NCI-H526 (cell line): Measurements from ENCODE around the gene ISYNA1.
A peak's percentile ranks its signal among the peaks of the same experiment; 100 is the strongest.
"Not testable (repeated sequence)": the region's sequence is repeated elsewhere in the genome, so short reads cannot be mapped to it uniquely, and the experiment has no call there.

ENCODE experiments used
- DNase-seq, 2 experiments: peaks; one replicate each; lab custom pipeline; 2025; lab: John Stamatoyannopoulos, UW

Gene ISYNA1

GRCh38 chr19:18419195-18419698, 18.7 kb downstream of the ISYNA1 start, which contains the start of gene SSBP4:
SSBP4 (plus strand) TSS chr19:18419398; CDS start chr19:18419649, 251 bp downstream.
- peak in 1 of 2 experiments; percentile 84 for DNase-seq

DNA sequence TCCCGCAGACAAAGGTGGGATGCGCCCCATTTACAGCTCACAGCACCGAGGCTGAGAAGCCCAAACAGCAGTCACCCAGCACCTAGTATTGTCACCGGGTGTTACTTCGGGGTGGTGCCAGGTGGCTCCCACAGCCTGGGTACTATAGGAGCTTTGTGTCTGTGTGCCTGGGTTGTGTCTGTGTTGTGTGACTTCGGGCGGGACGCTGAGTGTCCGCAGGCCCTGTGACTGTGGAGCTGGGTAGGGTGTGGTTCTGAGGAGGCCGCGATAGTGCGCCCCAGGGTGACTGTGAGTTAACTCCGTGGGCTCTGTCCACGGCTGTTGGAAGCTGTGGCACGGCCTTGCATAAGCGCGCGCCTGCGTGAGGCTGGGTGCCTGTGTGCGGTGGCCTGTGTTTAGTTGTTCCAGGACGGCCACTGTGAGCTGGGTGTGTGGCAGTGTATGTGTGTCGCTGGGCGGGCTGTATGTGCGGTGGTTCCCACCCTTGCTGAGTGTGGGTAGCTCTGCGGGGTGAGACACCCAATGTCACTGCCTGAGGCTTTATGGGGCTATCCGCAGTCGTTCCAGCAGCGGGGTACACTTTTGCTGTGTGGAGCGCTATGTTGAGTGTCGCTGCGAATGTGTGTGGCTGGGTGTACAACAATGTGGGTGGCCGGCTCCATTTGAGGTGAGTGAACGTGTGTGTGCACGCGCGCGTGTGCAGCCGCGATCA, 19.3 kb downstream of the ISYNA1 start:
- DNase-seq, result no peak

GRCh38 chr19:18418029-18418482, 19.9 kb downstream of the ISYNA1 start:
- no peak for DNase-seq

- peak in 1 of 2 experiments; percentile 37 for DNase-seq
Observed at GRCh38 chr19:18417250-18418028, 20.5 kb downstream of the ISYNA1 start.

GRCh38 chr19:18416778-18417249, 21.1 kb downstream of the ISYNA1 start:
- DNase-seq, result peak in 1 of 2 experiments; percentile 68

- no peak for DNase-seq
Observed at GRCh38 chr19:18415178-18415867, 22.6 kb downstream of the ISYNA1 start.

DNA sequence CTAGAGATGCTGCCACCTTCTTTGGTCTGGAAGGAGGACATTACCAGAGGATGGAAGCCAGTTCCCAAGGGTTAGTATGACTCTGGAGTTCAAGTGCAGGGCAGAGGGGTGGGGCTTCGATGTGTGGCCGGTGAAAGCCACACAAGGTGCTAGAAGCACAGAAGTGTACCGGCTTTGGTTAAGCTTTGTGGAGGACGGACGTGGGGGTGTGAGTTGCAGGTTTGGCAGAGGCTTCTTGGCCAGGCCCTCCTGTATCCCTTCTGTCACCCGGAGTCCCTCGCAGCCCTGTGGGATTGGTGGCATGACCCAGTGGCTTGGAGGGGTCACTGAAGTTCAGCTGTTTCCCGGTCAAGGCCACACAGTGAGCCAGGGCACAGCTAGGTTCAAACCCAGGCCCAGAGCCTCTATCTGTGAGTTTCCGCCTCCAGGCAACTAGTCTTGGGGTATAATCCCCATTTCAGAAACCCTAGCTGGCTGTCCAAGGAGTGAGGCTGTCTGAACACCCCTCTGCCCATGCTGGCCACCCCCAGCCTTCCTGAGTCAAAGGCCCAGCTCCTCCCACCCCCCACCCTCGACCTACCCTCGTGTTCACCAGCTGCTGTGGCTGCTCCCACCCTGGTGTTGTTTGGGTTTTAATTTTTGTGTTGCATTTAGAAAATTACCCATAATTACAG, 23.3 kb downstream of the ISYNA1 start:
- DNase-seq, result no peak

GRCh38 chr19:18412610-18413239, 25.2 kb downstream of the ISYNA1 start:
- DNase-seq, result no peak

GRCh38 chr19:18408053-18408476, 29.9 kb downstream of the ISYNA1 start:
- DNase-seq, result peak in 1 of 2 experiments; percentile 39

DNA sequence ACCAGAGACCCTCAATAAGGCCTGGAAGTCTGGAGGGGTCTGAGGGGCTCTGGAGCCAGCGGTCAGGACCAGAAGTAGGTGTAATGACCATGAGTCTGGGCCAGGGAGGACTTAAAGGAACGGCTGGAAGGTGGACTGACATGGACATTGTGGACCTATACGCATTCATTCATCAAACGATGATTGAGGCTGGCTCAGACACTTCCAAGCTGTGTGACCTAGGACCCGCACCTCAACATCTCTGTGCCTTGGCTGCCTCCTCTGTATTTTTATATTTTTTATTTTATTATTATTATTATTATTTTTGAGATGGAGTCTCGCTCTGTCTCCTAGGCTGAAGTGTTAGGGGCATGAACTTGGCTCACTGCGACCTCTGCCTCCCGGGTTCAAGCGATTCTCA, 31.2 kb downstream of the ISYNA1 start:
- no peak for DNase-seq

DNA sequence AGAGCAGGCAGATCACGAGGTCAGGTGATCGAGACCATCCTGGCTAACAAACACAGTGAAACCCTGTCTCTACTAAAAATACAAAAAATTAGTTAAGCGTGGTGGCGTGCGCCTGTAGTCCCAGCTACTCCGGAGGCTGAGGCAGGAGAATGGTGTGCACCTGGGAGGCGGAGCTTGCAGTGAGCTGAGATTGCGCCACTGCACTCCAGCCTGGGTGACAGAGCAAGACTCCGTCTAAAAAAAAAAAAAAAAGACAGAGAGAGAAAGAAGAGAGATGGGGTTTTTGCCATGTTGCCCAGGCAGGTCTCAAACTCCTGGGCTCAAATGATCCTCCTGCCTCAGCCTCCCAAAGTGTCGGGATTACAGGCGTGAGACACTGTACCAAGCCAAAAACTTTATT, 32.2 kb downstream of the ISYNA1 start:
- not testable (repeated sequence) for DNase-seq

DNA sequence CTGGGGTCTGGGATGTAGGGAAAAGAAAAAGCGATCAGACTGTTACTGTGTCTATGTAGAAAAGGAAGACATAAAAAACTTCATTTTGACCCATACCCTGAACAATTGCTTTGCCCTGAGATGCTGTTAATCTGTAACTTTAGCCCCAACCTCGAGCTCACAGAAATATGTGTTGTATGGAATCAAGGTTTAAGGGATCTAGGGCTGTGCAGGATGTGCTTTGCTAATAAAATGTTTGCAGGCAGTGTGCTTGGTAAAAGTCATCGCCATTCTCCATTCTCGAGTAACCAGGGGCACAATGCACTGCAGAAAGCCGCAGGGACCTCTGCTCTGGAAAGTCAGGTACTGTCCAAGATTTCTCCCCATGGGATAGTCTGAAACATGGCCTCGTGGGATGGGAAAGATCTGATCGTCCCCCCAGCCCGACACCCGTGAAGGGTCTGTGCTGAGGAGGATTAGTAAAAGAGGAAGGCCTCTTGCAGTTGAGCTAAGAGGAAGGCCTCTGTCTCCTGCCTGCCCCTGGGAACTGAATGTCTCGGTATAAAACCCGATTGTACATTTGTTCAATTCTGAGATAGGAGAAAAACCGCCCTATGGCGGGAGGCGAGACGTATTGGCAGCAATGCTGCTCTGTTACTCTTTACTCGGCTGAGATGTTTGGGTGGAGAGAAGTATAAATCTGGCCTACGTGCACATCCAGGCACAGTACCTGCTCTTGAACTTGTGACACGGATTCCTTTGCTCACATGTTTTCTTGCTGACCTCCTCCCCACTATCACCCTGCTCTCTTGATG, 35.3 kb downstream of the ISYNA1 start:
- DNase-seq, result not testable (repeated sequence)

DNA sequence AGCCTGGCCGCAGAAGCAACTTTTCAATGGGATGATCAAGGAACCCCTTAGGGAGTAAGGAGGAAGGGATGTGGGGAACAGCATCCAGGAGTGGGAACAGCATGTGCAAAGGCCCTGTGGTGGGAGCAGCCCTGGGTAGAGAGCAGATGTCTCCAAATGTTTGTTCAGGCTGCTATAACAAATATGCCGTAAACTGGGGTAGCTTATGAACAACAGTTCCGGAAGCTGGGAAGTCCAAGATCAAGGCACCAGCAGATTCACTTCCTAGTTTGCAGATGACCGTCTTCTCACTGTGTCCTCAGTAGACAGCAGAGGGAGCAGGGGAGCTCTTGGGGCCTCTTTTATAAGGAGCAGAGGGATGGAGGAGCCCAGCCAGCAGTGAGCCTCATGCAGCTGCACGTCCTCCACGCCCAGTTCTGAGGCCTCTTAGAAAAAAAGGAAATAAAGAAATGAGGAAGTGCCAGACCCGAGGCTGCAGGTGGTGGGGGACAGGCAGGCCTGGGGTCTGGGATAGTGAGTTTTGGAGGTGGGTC, 36.3 kb downstream of the ISYNA1 start:
- DNase-seq, result peak in 1 of 2 experiments; percentile 15

DNA sequence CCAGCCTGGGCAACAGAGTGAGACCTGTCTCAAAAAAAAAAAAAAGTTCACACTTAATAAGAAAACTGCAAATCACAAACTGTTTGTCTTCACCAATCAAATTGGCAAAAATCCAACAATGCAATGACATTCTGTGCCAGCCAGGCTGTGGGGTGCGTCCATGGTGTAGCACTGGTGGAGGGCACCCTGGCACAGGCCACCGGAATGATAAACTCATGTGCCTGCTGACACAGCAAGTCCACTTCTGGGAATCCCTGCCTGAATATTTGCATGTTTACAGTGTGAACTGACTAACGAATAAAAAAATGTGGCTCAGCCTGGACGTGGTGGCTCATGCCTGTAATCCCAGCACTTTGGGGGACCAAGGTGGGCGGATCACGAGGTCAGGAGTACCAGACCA, 38.9 kb downstream of the ISYNA1 start:
- DNase-seq, result peak in 1 of 2 experiments; percentile 46

DNA sequence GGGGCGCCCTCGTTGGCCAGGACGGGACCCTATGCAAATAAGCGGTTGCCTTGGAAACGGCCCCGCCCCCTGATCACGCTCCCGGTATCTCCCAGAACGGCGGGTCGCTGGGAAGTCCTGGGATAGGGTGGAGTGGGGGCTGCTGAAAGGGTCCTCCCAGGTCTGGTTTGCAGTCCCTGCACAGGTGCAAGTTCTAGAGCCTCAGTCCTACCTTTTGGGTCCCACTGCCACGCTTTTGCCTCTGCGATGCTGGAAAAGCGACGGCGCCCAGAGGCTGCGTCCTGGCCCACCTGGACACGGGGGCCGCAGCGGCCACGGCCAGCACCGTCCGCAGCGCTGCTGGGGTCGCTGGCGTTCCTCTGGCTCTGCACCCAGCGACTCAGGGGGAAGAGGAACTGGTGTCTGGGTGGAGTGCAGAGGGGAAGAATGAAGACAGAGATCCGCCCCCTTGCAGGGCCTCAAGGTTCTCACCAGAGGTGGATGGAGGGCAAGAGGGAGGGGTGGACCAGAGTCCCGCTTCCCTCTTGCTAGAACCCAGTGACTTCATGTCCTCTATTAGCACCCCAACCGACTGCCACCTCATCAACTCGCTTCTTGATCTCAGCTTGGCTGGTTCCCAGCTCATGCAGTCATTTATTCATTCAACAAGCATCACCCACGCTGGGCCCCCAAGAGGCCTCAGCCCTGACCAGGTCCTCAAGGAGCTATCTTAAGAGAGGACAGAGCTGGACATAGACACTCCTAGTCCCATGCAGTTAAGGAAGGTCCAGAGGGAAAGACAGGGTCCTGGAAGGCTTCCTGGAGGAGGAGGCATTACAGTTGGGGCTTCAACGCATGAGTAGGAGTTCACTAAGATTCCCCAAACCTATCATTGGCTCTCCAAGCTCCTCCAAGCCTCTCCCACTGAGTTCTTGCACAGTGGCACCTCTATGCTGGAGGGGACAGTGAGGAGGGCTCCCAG, 40.4 kb downstream of the ISYNA1 start, which contains the start of gene LRRC25:
Gene LRRC25, minus strand, starts transcription at position 381 of the 961 bp plus-strand sequence. CDS start 659 bp downstream, outside the sequence.
- DNase-seq, result peak in 1 of 2 experiments; percentile 43

DNA sequence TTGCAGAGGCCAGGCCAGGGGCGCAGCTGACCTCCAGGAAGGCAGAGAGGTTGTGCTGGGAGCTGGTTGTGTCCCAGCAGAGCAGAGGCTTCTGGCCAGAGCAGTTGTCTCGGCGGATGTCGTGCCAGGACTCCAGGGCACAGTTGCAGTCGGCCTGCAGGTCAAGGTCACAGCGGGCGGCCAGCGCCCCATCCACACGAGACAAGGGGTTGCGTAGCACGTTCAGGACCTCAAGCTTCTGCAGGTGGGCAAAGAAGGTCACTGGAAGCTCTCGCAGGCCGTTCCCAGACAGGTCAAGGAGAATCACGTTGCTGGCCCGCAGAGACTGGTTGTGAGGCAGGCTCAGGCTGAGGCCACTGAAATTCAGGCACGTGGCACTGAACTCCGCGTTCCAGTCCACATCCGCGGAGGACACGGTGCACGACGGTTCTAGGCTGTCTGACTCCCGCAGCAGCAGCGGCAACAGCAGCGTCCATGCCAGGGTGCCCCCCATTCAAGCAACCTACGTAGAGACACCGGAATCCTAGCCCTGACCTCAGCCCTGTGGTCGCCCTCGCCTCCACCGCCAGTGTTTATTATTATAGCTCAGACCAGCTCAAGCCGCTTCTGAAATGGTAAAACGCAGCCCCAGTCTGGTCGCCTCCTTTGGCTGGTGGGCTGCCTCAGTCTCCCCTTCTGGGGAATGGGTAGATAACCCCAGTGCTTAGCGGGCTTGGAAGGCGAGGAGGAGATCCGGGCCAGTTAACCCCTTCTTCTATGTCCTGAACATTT, 41.3 kb downstream of the ISYNA1 start:
- DNase-seq, result no peak

- peak in 1 of 2 experiments; percentile 34 for DNase-seq
Observed at GRCh38 chr19:18393836-18394235, 44.1 kb downstream of the ISYNA1 start.

GRCh38 chr19:18392926-18393325, 45.0 kb downstream of the ISYNA1 start:
- DNase-seq, result no peak
